Measurements from ENCODE around the gene POLDIP3.

The POLDIP3 gene

GRCh38 chr22:42651134-42651533 lies 36.5 kb upstream of the POLDIP3 start:
- no peak for DNase-seq (ENCODE audit: extremely low read depth, low read depth)
- TF ChIP-seq, protein P1, sequence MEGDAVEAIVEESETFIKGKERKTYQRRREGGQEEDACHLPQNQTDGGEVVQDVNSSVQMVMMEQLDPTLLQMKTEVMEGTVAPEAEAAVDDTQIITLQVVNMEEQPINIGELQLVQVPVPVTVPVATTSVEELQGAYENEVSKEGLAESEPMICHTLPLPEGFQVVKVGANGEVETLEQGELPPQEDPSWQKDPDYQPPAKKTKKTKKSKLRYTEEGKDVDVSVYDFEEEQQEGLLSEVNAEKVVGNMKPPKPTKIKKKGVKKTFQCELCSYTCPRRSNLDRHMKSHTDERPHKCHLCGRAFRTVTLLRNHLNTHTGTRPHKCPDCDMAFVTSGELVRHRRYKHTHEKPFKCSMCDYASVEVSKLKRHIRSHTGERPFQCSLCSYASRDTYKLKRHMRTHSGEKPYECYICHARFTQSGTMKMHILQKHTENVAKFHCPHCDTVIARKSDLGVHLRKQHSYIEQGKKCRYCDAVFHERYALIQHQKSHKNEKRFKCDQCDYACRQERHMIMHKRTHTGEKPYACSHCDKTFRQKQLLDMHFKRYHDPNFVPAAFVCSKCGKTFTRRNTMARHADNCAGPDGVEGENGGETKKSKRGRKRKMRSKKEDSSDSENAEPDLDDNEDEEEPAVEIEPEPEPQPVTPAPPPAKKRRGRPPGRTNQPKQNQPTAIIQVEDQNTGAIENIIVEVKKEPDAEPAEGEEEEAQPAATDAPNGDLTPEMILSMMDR (IDR thresholded peaks at IDR 0.05; ENCODE audit: low read depth, low read length) = no peak

DNA sequence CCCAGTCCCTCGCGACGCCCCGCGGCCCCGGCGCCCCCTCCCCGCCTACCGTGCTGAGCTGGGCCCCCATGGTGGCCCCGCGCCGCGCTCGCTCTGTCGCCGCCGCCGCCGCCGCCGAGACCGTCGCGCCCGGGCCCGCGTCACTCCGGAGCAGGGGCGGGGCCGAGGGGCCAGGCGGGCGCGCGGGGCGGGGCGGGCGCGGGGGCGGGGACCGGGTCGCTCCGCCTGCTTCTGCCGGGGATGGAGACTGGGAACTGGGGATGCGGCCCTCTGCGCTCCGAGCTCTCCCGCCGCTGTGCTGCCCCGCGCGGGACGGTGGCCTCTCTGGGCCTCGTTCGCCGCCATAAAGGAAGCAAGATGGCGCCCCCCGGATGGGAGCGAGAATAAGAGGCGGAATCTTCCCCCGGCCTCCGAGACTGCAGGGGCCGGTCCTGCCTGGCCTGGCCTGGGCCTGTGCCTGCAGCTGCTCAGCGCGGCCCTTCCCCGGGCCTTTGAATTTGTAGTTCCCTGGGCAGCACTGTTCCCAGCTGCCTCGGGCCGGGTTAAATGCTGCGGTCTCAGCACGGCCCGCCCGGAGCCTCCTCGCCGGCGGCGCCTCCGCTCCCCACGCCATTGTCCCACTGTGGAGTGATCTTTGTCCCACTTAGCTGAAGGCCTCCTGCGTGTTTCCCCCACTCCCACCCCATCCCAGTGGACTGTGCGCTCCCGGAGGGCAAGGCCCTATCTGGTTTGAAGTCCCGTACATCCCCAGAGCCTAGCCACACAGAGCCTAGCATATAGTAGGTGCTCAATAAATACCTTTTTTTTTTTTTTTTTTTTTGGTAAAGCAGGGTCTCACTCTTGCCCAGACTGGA lies 34.8 kb upstream of the POLDIP3 start, which contains the start of gene CYB5R3:
CYB5R3 (minus strand) TSS at position 147 of the 854 bp plus-strand sequence; CDS start at position 70, 77 bp downstream.
- DNase-seq (ENCODE audit: extremely low read depth, low read depth) = peak; percentile 54
- TF ChIP-seq, protein P1 (IDR thresholded peaks at IDR 0.05; ENCODE audit: low read depth, low read length) = no peak

DNA sequence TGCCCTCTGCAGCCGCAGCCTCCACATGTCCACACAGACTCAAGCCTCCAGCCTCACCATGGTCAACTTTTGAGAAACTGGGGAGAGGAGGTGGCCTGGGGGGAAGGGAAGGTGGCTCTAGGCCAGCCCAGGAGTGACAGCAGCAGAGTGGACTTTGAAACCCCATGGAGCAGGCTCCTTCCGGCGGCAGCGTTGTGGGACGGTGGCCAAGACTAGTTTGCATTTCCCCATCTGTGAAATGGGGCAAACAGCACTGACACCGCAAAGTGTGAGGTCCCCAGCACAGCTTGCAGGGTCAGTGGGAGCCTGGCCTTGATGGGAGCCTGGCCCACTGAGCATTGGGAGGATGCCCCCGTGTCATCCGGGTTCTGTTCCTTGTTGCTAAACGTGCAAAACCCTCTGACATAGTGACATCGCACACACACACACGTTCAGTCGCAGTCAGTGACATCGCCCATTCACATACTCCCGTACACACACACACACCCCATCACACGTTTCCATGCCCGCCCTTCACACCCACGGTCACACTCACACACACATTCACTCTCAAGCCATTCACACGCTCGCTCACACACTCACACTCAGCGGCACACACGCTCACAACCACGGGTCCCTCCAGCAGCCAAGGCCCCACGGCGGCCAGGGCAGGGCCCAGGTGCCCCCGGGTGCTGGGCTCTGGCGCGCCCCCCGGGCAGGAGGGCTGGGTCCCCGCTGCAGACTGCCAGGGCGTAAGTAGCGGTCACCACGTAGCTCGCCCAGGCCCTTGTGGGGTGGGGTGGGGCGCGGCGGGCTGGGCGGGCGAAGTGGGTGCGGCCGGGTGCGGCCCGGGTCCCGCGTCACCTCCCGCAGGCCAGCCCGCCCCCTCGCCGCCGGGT lies 33.9 kb upstream of the POLDIP3 start:
- DNase-seq (ENCODE audit: extremely low read depth, low read depth) = no peak
- TF ChIP-seq, protein P1 (IDR thresholded peaks at IDR 0.05; ENCODE audit: low read depth, low read length) = no peak

- TF ChIP-seq, protein P1 (IDR thresholded peaks at IDR 0.05; ENCODE audit: low read depth, low read length) = no peak
- no peak for DNase-seq (ENCODE audit: extremely low read depth, low read depth)
These were observed 33.3 kb upstream of the POLDIP3 start for GRCh38 chr22:42648017-42648367.

DNA sequence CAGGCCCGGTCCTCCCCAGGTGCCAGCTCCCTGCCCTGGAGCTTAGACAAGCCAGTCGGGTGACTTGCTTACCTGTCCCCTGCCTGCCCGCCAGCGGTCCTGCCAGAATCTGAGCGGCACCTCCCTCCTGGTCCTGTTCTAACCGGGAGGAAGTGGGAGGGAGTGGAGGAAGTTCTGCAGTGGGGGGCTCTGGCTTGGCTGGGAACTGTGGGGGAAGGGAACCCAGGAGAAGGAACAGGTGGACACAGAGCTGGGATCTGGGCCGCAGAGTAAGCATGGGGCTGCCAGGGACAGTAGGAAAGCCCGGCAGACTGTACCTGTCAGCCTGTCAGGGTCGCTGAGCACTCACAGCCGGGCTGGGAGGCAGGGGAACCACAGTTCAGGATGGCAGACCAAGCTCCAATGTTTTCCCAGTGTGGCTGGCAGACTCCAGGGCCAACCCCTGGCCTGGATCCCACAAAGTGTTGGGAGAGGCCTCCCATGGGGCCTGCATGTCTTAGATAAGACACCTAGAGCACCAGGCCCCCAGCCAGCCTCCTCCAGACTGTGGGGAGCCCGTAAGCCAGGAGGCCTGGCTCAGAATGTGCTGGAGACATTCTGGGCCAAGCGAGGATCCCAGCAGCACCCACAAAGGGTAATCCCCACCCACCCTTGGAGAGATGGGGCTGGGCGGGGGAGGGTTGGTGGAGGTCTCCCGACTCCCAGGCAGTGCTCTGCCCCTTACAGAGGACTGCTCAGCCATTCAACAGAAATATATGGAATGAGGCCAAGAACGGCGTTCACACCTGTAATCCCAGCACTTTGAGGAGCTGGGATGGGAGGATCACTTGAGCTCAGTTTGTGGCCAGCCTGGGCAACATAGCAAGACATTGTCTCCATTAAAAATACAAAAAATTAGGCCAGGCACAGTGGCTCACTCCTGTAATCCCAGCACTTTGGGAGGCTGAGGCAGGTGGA lies 32.2 kb upstream of the POLDIP3 start:
- DNase-seq (ENCODE audit: extremely low read depth, low read depth) = no peak
- TF ChIP-seq, protein P1 (IDR thresholded peaks at IDR 0.05; ENCODE audit: low read depth, low read length) = no peak

GRCh38 chr22:42645938-42646568 lies 31.4 kb upstream of the POLDIP3 start:
- no peak for DNase-seq (ENCODE audit: extremely low read depth, low read depth)
- TF ChIP-seq, protein P1 (IDR thresholded peaks at IDR 0.05; ENCODE audit: low read depth, low read length) = no peak

Measured in AG09319 (cell line).